Kidney (tissue), 14 donors: ENCODE measurements around the gene PIM3. TPM values are rescaled to one million over a fixed set of nuclear protein-coding genes. Genes with fewer than 3 reads are reported as not detected.

Source experiments
- DNase-seq, 5 donors: peaks; one replicate each; pipeline ENCODE4 v3.0.0-alpha.2; 2013 to 2020
- FAIRE-seq: peaks from 2 replicates; lab custom pipeline; 2012; peaks lifted over from hg19 to GRCh38; lab: Jason Lieb, UNC
- H3K27ac ChIP-seq, 2 donors: one replicate each; pipeline ENCODE4 v1.7.0; 2013; ENCODE audit warnings: low read depth in 2 of 2, low read length in 2 of 2, inconsistent platforms in 1 of 2
- H3K27me3 ChIP-seq: one replicate; pipeline ENCODE4 v1.7.1; 2013; ENCODE audit warnings: low read length, inconsistent platforms; ENCODE audit not compliant: control insufficient read depth, insufficient read depth
- H3K36me3 ChIP-seq, 3 donors: one replicate each; pipeline versions ENCODE4 v1.7.0 to v1.7.1; 2013; ENCODE audit warnings: low read length in 3 of 3, control low read depth in 1 of 3, inconsistent platforms in 1 of 3; ENCODE audit not compliant: insufficient read depth in 3 of 3, control insufficient read depth in 2 of 3
- H3K4me1 ChIP-seq, 3 donors: one replicate each; pipeline versions ENCODE4 v1.7.0 to v1.7.1; 2013; ENCODE audit warnings: low read length in 3 of 3, inconsistent platforms in 1 of 3, low read depth in 1 of 3; ENCODE audit not compliant: control insufficient read depth in 2 of 3, insufficient read depth in 2 of 3
- H3K4me3 ChIP-seq, 3 donors: one replicate each; pipeline versions ENCODE4 v1.7.0 to v1.8.1; 2013; ENCODE audit warnings: low read length in 3 of 3, control low read depth in 1 of 3, inconsistent platforms in 1 of 3
- H3K9ac ChIP-seq, 3 donors: one replicate each; pipeline versions ENCODE4 v1.7.0 to v1.7.1; 2013; ENCODE audit warnings: low read length in 3 of 3, control low read depth in 1 of 3, inconsistent platforms in 1 of 3
- H3K9me3 ChIP-seq, 3 donors: one replicate each; pipeline versions ENCODE4 v1.7.0 to v1.7.1; 2013; ENCODE audit warnings: low read length in 3 of 3, control low read depth in 1 of 3, inconsistent platforms in 1 of 3; ENCODE audit not compliant: control insufficient read depth in 2 of 3, insufficient read depth in 1 of 3
- intact Hi-C: fragments of 100-400 bp; cut with DNase I; formaldehyde crosslinking; loops from one replicate; pipeline ENCODE4 v1.11.1; 2022
- polyA plus RNA-seq: library from polyadenylated mRNA; stranded (reverse); fragments of 350-450 nt; fragmentation: Illumina TruSeq; extraction: RNeasy Lipid Tissue Mini Kit (QIAGEN cat#74804); gene quantifications from one replicate; pipeline ENCODE4 v1.2.3, GENCODE V29; 2014; ENCODE audit warnings: low read depth, low replicate concordance; ENCODE audit not compliant: insufficient read depth
- total RNA-seq: library from RNA; stranded (reverse); fragmentation: NEBNext Ultra II Directional; extraction: Animal tissue kit (Norgen Biotek cat#: 25700); gene quantifications from one replicate; pipeline ENCODE4 v1.2.1, GENCODE V29; 2021
- TF ChIP-seq, protein P1 (sequence below): IDR thresholded peaks from 3 replicates; pipeline ENCODE4 v1.5.1; 2012; ENCODE audit warnings: mild to moderate bottlenecking, moderate library complexity, borderline replicate concordance; ENCODE audit not compliant: insufficient read depth; ENCODE audit errors: extremely low read depth
- donor health status: control.
- donor health status: control.
- donor health status: control.
- donor health status: control.
- donor health status: control.
- donor health status: DM: yes; HTN: yes; CAD: no.
- donor health status: Normal renal cell carcinoma (clear cell type).

PIM3 gene
- total and polyA plus RNA-seq, 2 donors from 2014 or later: 96.5 to 107 TPM

DNA sequence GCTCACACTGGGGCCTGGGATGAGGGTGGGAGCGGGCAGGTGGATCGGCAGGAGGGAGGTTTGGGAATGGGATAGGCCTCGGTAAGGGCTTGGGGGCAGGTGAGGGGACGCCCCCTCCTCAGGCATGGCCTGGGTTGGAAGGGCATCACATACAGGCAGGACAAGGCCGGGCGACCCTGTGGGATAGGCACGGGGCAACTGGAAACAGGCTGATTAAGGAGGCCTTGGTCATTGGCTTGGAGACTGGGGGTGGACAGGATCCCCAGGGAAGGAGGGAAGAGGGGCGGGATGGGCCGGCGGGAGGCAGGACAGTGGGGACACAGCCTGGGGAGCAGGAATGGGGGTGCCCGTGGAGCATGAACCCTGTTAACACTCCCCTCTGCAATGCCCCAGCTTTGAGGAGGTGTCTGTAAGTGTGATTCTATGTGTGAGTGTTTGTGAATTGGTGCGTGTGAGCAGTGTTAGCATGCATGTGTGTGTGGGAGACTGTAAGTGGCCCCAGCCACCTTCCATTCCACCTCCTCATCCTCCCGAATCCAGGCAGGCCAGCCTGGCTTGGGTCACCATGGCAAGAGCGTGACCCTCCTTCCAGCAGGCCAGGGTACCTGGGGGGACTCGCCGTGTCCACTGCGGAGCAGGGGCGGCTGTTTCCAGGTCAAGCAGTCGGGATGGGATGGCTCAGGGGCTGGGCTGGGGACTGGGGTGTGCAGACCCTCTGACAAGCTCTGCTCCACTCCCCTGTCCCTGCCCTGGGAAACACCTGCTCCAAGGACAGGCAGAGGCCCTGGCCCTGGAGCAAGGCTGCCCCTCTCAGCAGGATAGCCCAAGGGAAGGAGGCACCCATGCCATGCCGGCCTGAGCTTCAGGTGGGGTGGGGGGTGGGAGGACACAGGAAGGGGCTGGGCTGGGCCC is 3.4 kb upstream of the PIM3 start:
- Histone ChIP-seq H3K27me3 (no peaks in the 10 kb centered on the region), H3K9me3 (no peaks in the 10 kb centered on the region), H3K4me3 (no peak overlapping the region), H3K36me3 (peaks cover 0 to 5% (median 0%) of the 10 kb centered on the region in 3 donors), H3K27ac (no peak overlapping the region), H3K9ac (no peak overlapping the region), H3K4me1 (peaks cover 0 to 41% (median 25%) of the 10 kb centered on the region in 3 donors)
- intact Hi-C loops: no loop called here
- FAIRE-seq: no peak
- TF ChIP-seq, protein P1, sequence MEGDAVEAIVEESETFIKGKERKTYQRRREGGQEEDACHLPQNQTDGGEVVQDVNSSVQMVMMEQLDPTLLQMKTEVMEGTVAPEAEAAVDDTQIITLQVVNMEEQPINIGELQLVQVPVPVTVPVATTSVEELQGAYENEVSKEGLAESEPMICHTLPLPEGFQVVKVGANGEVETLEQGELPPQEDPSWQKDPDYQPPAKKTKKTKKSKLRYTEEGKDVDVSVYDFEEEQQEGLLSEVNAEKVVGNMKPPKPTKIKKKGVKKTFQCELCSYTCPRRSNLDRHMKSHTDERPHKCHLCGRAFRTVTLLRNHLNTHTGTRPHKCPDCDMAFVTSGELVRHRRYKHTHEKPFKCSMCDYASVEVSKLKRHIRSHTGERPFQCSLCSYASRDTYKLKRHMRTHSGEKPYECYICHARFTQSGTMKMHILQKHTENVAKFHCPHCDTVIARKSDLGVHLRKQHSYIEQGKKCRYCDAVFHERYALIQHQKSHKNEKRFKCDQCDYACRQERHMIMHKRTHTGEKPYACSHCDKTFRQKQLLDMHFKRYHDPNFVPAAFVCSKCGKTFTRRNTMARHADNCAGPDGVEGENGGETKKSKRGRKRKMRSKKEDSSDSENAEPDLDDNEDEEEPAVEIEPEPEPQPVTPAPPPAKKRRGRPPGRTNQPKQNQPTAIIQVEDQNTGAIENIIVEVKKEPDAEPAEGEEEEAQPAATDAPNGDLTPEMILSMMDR: no peak
- peak in 2 of 5 donors; percentile 49 to 76 for DNase-seq

DNA sequence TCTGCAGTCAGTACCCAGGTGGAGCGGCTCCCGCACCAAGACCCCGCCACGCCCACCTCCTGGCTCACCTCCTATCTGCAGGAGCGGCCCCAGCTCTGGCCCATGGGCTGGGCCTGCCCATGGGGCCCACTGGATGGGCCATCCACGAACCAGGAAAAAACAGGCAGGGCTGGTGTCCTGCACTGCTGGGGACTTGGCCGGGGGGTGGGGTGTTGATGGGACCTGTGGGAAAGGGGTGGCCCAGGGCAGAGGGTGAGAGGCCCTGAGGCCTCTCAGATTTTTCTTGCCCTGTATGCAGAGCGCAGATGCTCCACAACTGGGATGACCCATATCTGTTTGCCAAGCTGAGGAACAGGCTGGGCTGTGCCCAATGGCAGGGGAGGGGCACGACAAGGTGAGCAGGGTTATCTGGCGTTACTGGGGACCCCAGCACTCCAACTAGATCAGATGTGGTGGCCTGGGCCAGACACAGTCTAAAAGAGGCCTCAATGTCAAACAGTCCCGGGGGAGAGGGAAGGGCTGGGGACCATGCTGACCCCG is 2.7 kb upstream of the PIM3 start:
- H3K36me3 ChIP-seq: peaks cover 0 to 10% (median under 1%) of the 10 kb centered on the region in 3 donors
- no peak overlapping the region for H3K4me3 ChIP-seq
- H3K9ac ChIP-seq: no peak overlapping the region
- no peak for DNase-seq
- no peaks in the 10 kb centered on the region for H3K9me3 ChIP-seq
- H3K4me1 ChIP-seq: peaks cover 0 to 38% (median 21%) of the 10 kb centered on the region in 3 donors
- FAIRE-seq: no peak
- TF ChIP-seq, protein P1: no peak
- intact Hi-C loops: no loop called here
- H3K27me3 ChIP-seq: no peaks in the 10 kb centered on the region
- H3K27ac ChIP-seq: no peak overlapping the region

DNA sequence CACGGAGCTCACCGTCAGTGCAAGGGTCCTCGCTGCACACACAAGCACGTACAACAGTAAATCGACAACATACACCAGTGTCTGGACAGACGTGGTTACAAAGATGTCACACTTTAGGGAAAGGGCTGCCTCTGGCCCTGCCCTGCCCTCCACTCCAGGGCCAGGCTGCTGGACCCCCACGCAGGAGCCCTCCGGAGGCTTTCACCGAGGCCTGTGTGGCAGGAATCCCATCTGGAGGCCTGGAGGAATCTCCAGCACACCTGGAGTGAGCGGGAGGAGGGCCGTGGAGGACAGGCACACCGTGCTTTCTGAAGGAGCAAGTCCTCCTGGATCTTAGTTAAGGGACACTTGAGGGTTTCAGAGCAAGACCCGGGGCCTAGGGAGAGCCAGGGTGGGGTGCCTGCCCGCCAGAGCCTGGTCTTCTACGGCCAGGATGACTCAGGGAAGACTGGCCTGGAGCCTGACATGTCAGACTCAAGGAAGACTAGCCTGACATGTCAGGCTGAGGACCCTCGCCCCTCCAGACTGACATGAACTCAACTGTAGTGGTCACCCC is 2.1 kb upstream of the PIM3 start:
- FAIRE-seq (no peak), DNase-seq (peak in 2 of 5 donors; percentile 53 to 73)
- Histone ChIP-seq H3K36me3 (peaks cover 0 to 14% (median 4%) of the 10 kb centered on the region in 3 donors), H3K27me3 (no peaks in the 10 kb centered on the region), H3K9me3 (no peaks in the 10 kb centered on the region), H3K27ac (peak overlapping the region in 1 of 2 donors; percentile 43), H3K4me1 (peaks cover 0 to 37% (median 16%) of the 10 kb centered on the region in 3 donors), H3K4me3 (no peak overlapping the region), H3K9ac (no peak overlapping the region)
- TF ChIP-seq, protein P1: no peak
- intact Hi-C loops: no loop called here
